K562 (cell line): ENCODE measurements around the gene SULT6B1. TPM values are rescaled to one million over a fixed set of nuclear protein-coding genes. Genes with fewer than 3 reads are reported as not detected.
A peak's percentile ranks its signal among the peaks of the same experiment; 100 is the strongest.

Experiments used
- CBFA2T2 ChIP-seq: fragments of 450-650 bp; conservative IDR thresholded peaks from 2 replicates; pipeline ENCODE4 v1.6.1; 2017; ENCODE audit warnings: mild to moderate bottlenecking
- CBFA2T3 ChIP-seq: fragments of 450-650 bp; IDR thresholded peaks from 2 replicates; pipeline ENCODE4 v1.6.1; 2017
- CBX3 ChIP-seq, 2 experiments: IDR thresholded peaks; 1 replicate in 1 of 2; 2 replicates in 1 of 2; pipeline ENCODE4 v1.6.1; 2012; ENCODE audit warnings: inconsistent platforms in 2 of 2, low read length in 2 of 2, borderline replicate concordance in 1 of 2, control low read depth in 1 of 2
- CBX5 ChIP-seq: IDR thresholded peaks from 2 replicates; pipeline ENCODE4 v1.6.1; 2014; ENCODE audit warnings: low read depth, borderline replicate concordance
- ELF4 ChIP-seq: fragments of 450-650 bp; formaldehyde crosslinking; IDR thresholded peaks from 2 replicates; pipeline ENCODE4 v1.4.0; 2022; ENCODE audit warnings: missing genetic modification characterization
- ESRRA ChIP-seq: fragments of 450-650 bp; IDR thresholded peaks from 2 replicates; pipeline ENCODE4 v1.6.1; 2014; ENCODE audit warnings: low read depth, mild to moderate bottlenecking, moderate library complexity, borderline replicate concordance
- ETV5 ChIP-seq: sonication (generic); formaldehyde crosslinking; IDR thresholded peaks from 2 replicates; pipeline ENCODE4 v1.4.0; 2020; ENCODE audit warnings: low read depth, mild to moderate bottlenecking, missing genetic modification reagents
- NCOA4 ChIP-seq: fragments of 450-650 bp; IDR thresholded peaks from 2 replicates; pipeline ENCODE4 v1.6.1; 2018; ENCODE audit warnings: mild to moderate bottlenecking; ENCODE audit not compliant: partially characterized antibody
- PML ChIP-seq: IDR thresholded peaks from 2 replicates; pipeline ENCODE4 v1.6.1; 2012; ENCODE audit warnings: low read length, inconsistent platforms
- RAD21 ChIP-seq, 2 experiments: fragments of 250-450 bp in 1 of 2; fragments of 450-650 bp in 1 of 2; sonication (Bioruptor Pico) in 1 of 2; formaldehyde crosslinking in 1 of 2; IDR thresholded peaks in 1 of 2; conservative IDR thresholded peaks in 1 of 2; 2 replicates each; pipeline versions ENCODE4 v1.4.0 to v1.8.0; 2020 to 2022; ENCODE audit warnings: mild to moderate bottlenecking in 2 of 2, moderate library complexity in 1 of 2
- RBBP5 ChIP-seq: fragments of 200-600 bp; sonication (generic); IDR thresholded peaks from 2 replicates; pipeline ENCODE4 v1.6.1; 2012; ENCODE audit warnings: borderline replicate concordance, mild to moderate bottlenecking, low read length, control low read depth, inconsistent platforms; ENCODE audit not compliant: insufficient read depth, poor library complexity, severe bottlenecking
- SFPQ ChIP-seq: fragments of 200-400 bp; formaldehyde crosslinking; IDR thresholded peaks from 2 replicates; pipeline ENCODE4 v1.6.1; 2017; ENCODE audit warnings: mild to moderate bottlenecking, low read depth, low read length, moderate library complexity
- SLC30A9 ChIP-seq: fragments of 250-450 bp; sonication (Bioruptor Pico); IDR thresholded peaks from 2 replicates; pipeline ENCODE4 v1.8.0; 2022; ENCODE audit warnings: mild to moderate bottlenecking, moderate library complexity
- TCF7L2 ChIP-seq: fragments of 150-350 bp; IDR thresholded peaks from 2 replicates; pipeline ENCODE4 v1.6.1; 2016; ENCODE audit warnings: low read depth, mild to moderate bottlenecking, low read length, moderate library complexity
- THAP12 ChIP-seq: fragments of 250-450 bp; sonication (Bioruptor Pico); IDR thresholded peaks from 2 replicates; pipeline ENCODE4 v1.9.0; 2021; ENCODE audit warnings: mild to moderate bottlenecking, inconsistent platforms
- U2AF1 ChIP-seq: fragments of 200-400 bp; formaldehyde crosslinking; optimal IDR thresholded peaks from 2 replicates; pipeline ENCODE3; 2017; ENCODE audit warnings: mild to moderate bottlenecking, low read depth, low read length, moderate library complexity
- XRCC3 ChIP-seq: fragments of 450-650 bp; IDR thresholded peaks from 2 replicates; pipeline ENCODE4 v1.6.1; 2017; ENCODE audit warnings: mild to moderate bottlenecking, moderate library complexity
- ZNF146 ChIP-seq: IDR thresholded peaks from one replicate; pipeline ENCODE4 v1.6.1; 2018; ENCODE audit warnings: missing compliant biosample characterization; ENCODE audit not compliant: unreplicated experiment
- ZNF24 ChIP-seq: fragments of 450-650 bp; IDR thresholded peaks from 2 replicates; pipeline ENCODE4 v1.6.1; 2016
- ZNF3 ChIP-seq: fragments of 250-450 bp; sonication (Bioruptor Pico); IDR thresholded peaks from 2 replicates; pipeline ENCODE4 v1.5.0; 2021; ENCODE audit warnings: mild to moderate bottlenecking, moderate library complexity
- ZNF785 ChIP-seq: fragments of 250-450 bp; sonication (Bioruptor Pico); IDR thresholded peaks from 2 replicates; pipeline ENCODE4 v1.4.0; 2020; ENCODE audit warnings: mild to moderate bottlenecking
- ZNF79 ChIP-seq: fragments of 250-450 bp; sonication (Bioruptor Pico); IDR thresholded peaks from 2 replicates; pipeline ENCODE4 v1.4.0; 2020; ENCODE audit warnings: low read depth, mild to moderate bottlenecking, moderate library complexity
- polyA plus RNA-seq, 8 experiments: library from polyadenylated mRNA; depleted of rRNA in 4 of 8; stranded (reverse) in 5 of 8; unstranded in 3 of 8; fragments of >200 nt; fragmentation: Nextera tagmentation in 2 of 8; fragmentation: Illumina TruSeq in 1 of 8; extraction: Ambion mirVana in 2 of 8; extraction: Trizol in 1 of 8; gene quantifications; 2 replicates each; pipeline versions ENCODE4 v1.2.1 to v1.2.3, GENCODE V29; 2011 to 2014; ENCODE audit warnings: inconsistent platforms in 1 of 8, missing spikeins in 1 of 8
- total RNA-seq, 7 experiments: library from RNA; depleted of rRNA in 6 of 7; stranded (reverse); fragments of >200 nt in 6 of 7; fragmentation: Illumina TruSeq in 2 of 7; extraction: Trizol in 2 of 7; gene quantifications; 2 replicates each; pipeline versions ENCODE4 v1.2.1 to v1.2.3, GENCODE V29; 2011 to 2021; ENCODE audit warnings: low replicate concordance in 1 of 7
- TF ChIP-seq, protein P1 (sequence below): sonication (generic); formaldehyde crosslinking; IDR thresholded peaks from 2 replicates; pipeline ENCODE4 v1.8.1; 2023; ENCODE audit warnings: mild to moderate bottlenecking, missing genetic modification reagents

The SULT6B1 gene
- total and polyA plus RNA-seq, 9 of the 15 experiments (the other 6 are each of a cell fraction or from before 2014, with no cell fraction given): not detected

- TF ChIP-seq, protein P1, sequence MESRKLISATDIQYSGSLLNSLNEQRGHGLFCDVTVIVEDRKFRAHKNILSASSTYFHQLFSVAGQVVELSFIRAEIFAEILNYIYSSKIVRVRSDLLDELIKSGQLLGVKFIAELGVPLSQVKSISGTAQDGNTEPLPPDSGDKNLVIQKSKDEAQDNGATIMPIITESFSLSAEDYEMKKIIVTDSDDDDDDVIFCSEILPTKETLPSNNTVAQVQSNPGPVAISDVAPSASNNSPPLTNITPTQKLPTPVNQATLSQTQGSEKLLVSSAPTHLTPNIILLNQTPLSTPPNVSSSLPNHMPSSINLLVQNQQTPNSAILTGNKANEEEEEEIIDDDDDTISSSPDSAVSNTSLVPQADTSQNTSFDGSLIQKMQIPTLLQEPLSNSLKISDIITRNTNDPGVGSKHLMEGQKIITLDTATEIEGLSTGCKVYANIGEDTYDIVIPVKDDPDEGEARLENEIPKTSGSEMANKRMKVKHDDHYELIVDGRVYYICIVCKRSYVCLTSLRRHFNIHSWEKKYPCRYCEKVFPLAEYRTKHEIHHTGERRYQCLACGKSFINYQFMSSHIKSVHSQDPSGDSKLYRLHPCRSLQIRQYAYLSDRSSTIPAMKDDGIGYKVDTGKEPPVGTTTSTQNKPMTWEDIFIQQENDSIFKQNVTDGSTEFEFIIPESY: 0 out of 2 replicates have a peak, but pooled peaks have one; percentile 25
- TF ChIP-seq ZNF79 (no peak), ZNF3 (CRISPR knock-in tag) (no peak), ELF4 (CRISPR knock-in tag) (no peak), ZNF146 (no peak), ZNF785 (no peak), CBX5 (no peak), RBBP5 (peak; percentile 88), SFPQ (no peak), U2AF1 (no peak), CBFA2T3 (no peak; the same call in 1 of the 2 replicates), NCOA4 (no peak), XRCC3 (no peak), CBX3 (IDR thresholded peaks at IDR 0.05; ENCODE audit: borderline replicate concordance in 1 of 2, low read length in 2 of 2) (no peak), SLC30A9 (CRISPR knock-in tag) (no peak), THAP12 (CRISPR knock-in tag) (no peak), PML (peak; percentile 85), TCF7L2 (no peak), ZNF24 (no peak), CBFA2T2 (no peak), ESRRA (peak; percentile 37), ETV5 (CRISPR knock-in tag) (peak; percentile 55), RAD21 (CRISPR knock-in tag; conservative IDR thresholded peaks at IDR 0.05 in 1 of 2, IDR thresholded peaks at IDR 0.05 in 1 of 2) (no peak)
These were observed 43.0 kb upstream of the SULT6B1 start, which contains the start of the genes CEBPZ and NDUFAF7 (continued) for GRCh38 chr2:37231241-37232130.
